ENCODE data around the gene DENND1A.

DENND1A gene

GRCh38 chr9:123756484-123757106 lies 173.3 kb downstream of the DENND1A start:
- H3K36me3 ChIP-seq (ENCODE audit: control insufficient read depth, insufficient read depth, low read length): no peaks in the 10 kb centered on the region
- H3K4me1 ChIP-seq: peaks cover under 1% of the 10 kb centered on the region
- H3K4me2 ChIP-seq (ENCODE audit: low read length): no peak overlapping the region
- no peak overlapping the region for H3K4me3 ChIP-seq (ENCODE audit: low read depth, low read length)
- H2AFZ ChIP-seq: no peak overlapping the region
- no peaks in the 10 kb centered on the region for H3K79me2 ChIP-seq
- TF ChIP-seq, protein P1, sequence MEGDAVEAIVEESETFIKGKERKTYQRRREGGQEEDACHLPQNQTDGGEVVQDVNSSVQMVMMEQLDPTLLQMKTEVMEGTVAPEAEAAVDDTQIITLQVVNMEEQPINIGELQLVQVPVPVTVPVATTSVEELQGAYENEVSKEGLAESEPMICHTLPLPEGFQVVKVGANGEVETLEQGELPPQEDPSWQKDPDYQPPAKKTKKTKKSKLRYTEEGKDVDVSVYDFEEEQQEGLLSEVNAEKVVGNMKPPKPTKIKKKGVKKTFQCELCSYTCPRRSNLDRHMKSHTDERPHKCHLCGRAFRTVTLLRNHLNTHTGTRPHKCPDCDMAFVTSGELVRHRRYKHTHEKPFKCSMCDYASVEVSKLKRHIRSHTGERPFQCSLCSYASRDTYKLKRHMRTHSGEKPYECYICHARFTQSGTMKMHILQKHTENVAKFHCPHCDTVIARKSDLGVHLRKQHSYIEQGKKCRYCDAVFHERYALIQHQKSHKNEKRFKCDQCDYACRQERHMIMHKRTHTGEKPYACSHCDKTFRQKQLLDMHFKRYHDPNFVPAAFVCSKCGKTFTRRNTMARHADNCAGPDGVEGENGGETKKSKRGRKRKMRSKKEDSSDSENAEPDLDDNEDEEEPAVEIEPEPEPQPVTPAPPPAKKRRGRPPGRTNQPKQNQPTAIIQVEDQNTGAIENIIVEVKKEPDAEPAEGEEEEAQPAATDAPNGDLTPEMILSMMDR (IDR thresholded peaks at IDR 0.05): no peak
- H3K9ac ChIP-seq: no peak overlapping the region
- no peaks in the 10 kb centered on the region for H3K27me3 ChIP-seq (ENCODE audit: control insufficient read depth, insufficient read depth, low read length)
- no peaks in the 10 kb centered on the region for H3K9me3 ChIP-seq (ENCODE audit: control insufficient read depth, low read length)
- no peak overlapping the region for H3K27ac ChIP-seq

DNA sequence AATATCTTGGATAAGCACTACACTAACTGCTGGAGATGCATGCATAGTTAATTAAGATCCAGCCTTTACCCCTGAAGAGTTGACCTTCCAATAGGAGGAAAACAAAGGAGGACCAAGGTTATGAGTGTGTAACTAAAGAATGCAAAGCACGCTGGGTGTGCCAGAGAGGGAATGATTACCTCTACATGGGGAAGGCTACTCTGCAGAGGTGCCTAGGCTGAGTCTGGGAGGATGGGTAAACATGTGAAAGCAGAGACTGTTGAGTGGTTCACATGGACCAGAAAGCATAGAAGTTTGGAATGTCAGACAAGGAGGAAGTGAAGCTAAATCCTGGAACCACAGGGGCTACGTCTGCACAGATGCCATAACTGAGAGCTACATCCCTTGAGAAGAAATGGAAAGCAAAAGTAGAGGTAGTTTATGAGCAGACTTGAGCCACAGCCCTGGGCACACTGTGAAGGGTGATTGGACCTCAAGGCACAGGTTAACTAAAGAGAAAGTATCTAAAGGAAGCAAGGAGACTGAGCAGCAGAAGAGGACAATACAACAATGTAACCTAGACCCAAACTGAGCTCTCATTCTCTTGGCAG lies 176.2 kb downstream of the DENND1A start:
- Histone ChIP-seq H3K4me2 (ENCODE audit: low read length) (no peak overlapping the region), H3K27me3 (ENCODE audit: control insufficient read depth, insufficient read depth, low read length) (no peaks in the 10 kb centered on the region), H3K79me2 (no peaks in the 10 kb centered on the region), H3K9me3 (ENCODE audit: control insufficient read depth, low read length) (no peaks in the 10 kb centered on the region), H3K4me3 (ENCODE audit: low read depth, low read length) (no peak overlapping the region), H3K27ac (no peak overlapping the region), H3K9ac (no peak overlapping the region), H3K36me3 (ENCODE audit: control insufficient read depth, insufficient read depth, low read length) (no peaks in the 10 kb centered on the region), H2AFZ (no peak overlapping the region), H3K4me1 (no peaks in the 10 kb centered on the region)
- TF ChIP-seq, protein P1 (IDR thresholded peaks at IDR 0.05): no peak

GRCh38 chr9:123753016-123753415 lies 176.9 kb downstream of the DENND1A start:
- Histone ChIP-seq H3K9ac (no peak overlapping the region), H3K9me3 (ENCODE audit: control insufficient read depth, low read length) (no peaks in the 10 kb centered on the region), H3K27me3 (ENCODE audit: control insufficient read depth, insufficient read depth, low read length) (no peaks in the 10 kb centered on the region), H2AFZ (no peak overlapping the region), H3K79me2 (no peaks in the 10 kb centered on the region), H3K36me3 (ENCODE audit: control insufficient read depth, insufficient read depth, low read length) (no peaks in the 10 kb centered on the region), H3K27ac (no peak overlapping the region), H3K4me3 (ENCODE audit: low read depth, low read length) (no peak overlapping the region), H3K4me1 (no peaks in the 10 kb centered on the region), H3K4me2 (ENCODE audit: low read length) (no peak overlapping the region)
- TF ChIP-seq, protein P1 (IDR thresholded peaks at IDR 0.05): no peak

DNA sequence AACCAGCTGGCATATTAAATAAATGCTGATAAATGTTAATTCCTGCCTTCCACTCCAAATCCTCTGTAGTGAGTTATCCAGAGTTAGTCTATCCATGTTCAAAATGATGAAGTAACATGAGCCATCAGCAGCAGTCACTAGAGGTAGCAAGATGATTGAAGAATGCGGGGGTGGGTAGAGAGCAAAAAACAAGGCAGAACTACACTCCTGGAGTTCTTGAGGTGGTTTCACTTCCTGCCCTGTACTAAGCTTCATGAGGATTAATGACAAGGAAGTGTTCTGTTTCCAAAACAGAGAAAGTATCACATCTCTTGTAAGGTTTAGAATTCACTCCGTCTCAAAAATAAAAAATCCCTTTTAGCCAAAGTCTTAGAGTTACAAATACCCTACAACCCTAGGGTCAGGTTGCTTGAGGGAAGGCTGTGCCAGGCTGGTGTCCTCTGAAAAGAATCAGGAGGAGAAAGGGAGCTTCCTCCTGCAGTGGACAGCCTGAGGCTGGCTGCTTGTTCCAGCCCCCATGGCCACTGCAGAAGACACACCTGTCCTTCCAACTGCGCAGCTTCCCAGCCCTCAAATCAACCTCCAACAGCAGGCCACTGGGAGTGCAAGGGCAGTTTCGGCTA lies 180.2 kb downstream of the DENND1A start:
- no peak overlapping the region for H3K4me3 ChIP-seq (ENCODE audit: low read depth, low read length)
- no peaks in the 10 kb centered on the region for H3K9me3 ChIP-seq (ENCODE audit: control insufficient read depth, low read length)
- no peaks in the 10 kb centered on the region for H3K4me1 ChIP-seq
- H3K27me3 ChIP-seq (ENCODE audit: control insufficient read depth, insufficient read depth, low read length): no peaks in the 10 kb centered on the region
- H3K9ac ChIP-seq: no peak overlapping the region
- no peaks in the 10 kb centered on the region for H3K79me2 ChIP-seq
- H3K36me3 ChIP-seq (ENCODE audit: control insufficient read depth, insufficient read depth, low read length): no peaks in the 10 kb centered on the region
- no peak overlapping the region for H3K4me2 ChIP-seq (ENCODE audit: low read length)
- no peak overlapping the region for H3K27ac ChIP-seq
- no peak overlapping the region for H2AFZ ChIP-seq
- TF ChIP-seq, protein P1 (IDR thresholded peaks at IDR 0.05): no peak
